HG02852 (cell line): ENCODE results near the gene CHD9.
"Not testable (repeated sequence)": the region's sequence is repeated elsewhere in the genome, so short reads cannot be mapped to it uniquely, and the experiment has no call there.

ENCODE experiments used
- ATAC-seq: cut with Tn5 transposase; IDR thresholded peaks from one replicate; pipeline ENCODE4 v1.9.1; 2021; ENCODE audit warnings: mild to moderate bottlenecking, moderate library complexity; ENCODE audit not compliant: unreplicated experiment

Gene CHD9

GRCh38 chr16:53183442-53183841 lies 128.7 kb downstream of the CHD9 start:
- no peak for ATAC-seq

- ATAC-seq: not testable (repeated sequence)
These were observed 130.9 kb downstream of the CHD9 start for GRCh38 chr16:53185741-53186140.

- no peak for ATAC-seq
These were observed 133.0 kb downstream of the CHD9 start for GRCh38 chr16:53187775-53188174.

- no peak for ATAC-seq
These were observed 136.6 kb downstream of the CHD9 start for GRCh38 chr16:53191413-53191812.

GRCh38 chr16:53198933-53199332 lies 144.1 kb downstream of the CHD9 start:
- no peak for ATAC-seq

GRCh38 chr16:53201900-53202299 lies 147.1 kb downstream of the CHD9 start:
- ATAC-seq: no peak

GRCh38 chr16:53202398-53202797 lies 147.6 kb downstream of the CHD9 start:
- no peak for ATAC-seq

- ATAC-seq: peak; percentile 91
These were observed 153.3 kb downstream of the CHD9 start for GRCh38 chr16:53207810-53208752.

GRCh38 chr16:53209429-53209828 lies 154.6 kb downstream of the CHD9 start:
- ATAC-seq: no peak

- ATAC-seq: no peak
These were observed 155.1 kb downstream of the CHD9 start for GRCh38 chr16:53209877-53210276.

GRCh38 chr16:53211253-53211652 lies 156.5 kb downstream of the CHD9 start:
- ATAC-seq: no peak

GRCh38 chr16:53212893-53213223 lies 158.1 kb downstream of the CHD9 start:
- ATAC-seq: no peak

GRCh38 chr16:53213542-53213941 lies 158.8 kb downstream of the CHD9 start:
- ATAC-seq: no peak

- no peak for ATAC-seq
These were observed 162.0 kb downstream of the CHD9 start for GRCh38 chr16:53216798-53217197.

- no peak for ATAC-seq
These were observed 164.6 kb downstream of the CHD9 start for GRCh38 chr16:53219371-53219770.

GRCh38 chr16:53219795-53220454 lies 165.1 kb downstream of the CHD9 start:
- peak; percentile 47 for ATAC-seq

- no peak for ATAC-seq
These were observed 165.8 kb downstream of the CHD9 start for GRCh38 chr16:53220585-53220984.

- ATAC-seq: no peak
These were observed 170.3 kb downstream of the CHD9 start for GRCh38 chr16:53224951-53225533.

- ATAC-seq: no peak
These were observed 178.2 kb downstream of the CHD9 start for GRCh38 chr16:53232826-53233529.

GRCh38 chr16:53234836-53235235 lies 180.0 kb downstream of the CHD9 start:
- no peak for ATAC-seq

GRCh38 chr16:53235851-53236250 lies 181.1 kb downstream of the CHD9 start:
- ATAC-seq: no peak
